ENCODE results near the gene ACSL5. TPM values are rescaled to one million over a fixed set of nuclear protein-coding genes. Genes with fewer than 3 reads are reported as not detected.

The ACSL5 gene
- total RNA-seq, 1 experiment from 2014 or later, result not detected

- H2BK15ac ChIP-seq (ENCODE audit: low read depth, low read length), result no peak overlapping the region
- no peak overlapping the region for H2BK120ac ChIP-seq (ENCODE audit: low read depth, low read length, poor library complexity, severe bottlenecking)
- no CpG with 5 or more reads among the region's 1 CpG for WGBS (ENCODE audit: extremely low coverage, insufficient read length, low lambda C conversion rate)
- no peak overlapping the region for H3K9ac ChIP-seq (ENCODE audit: extremely low read depth, insufficient read length, low read length)
- no peaks in the 10 kb centered on the region for H3K27me3 ChIP-seq (ENCODE audit: insufficient read depth, low read length)
- Mint-ChIP-seq H3K9me3 (no peaks in the 10 kb centered on the region), H3K27me3 (ENCODE audit: low read depth) (no peaks in the 10 kb centered on the region), H3K27ac (no peak overlapping the region), H3K4me3 (no peak overlapping the region), H3K4me1 (peaks cover 2 to 6% of the 10 kb centered on the region in 2 experiments), H3K36me3 (ENCODE audit: insufficient read depth in 1 of 3, low read depth in 3 of 3) (peaks cover 2 to 50% (median 41%) of the 10 kb centered on the region in 3 experiments; a peak in 5 of 7 replicates)
- H3K79me1 ChIP-seq (ENCODE audit: insufficient read depth, low read depth, low read length, poor library complexity, severe bottlenecking), result no peaks in the 10 kb centered on the region
- H3T11ph ChIP-seq (ENCODE audit: low read length), result no peak overlapping the region
- no peak overlapping the region for H4K5ac ChIP-seq (ENCODE audit: insufficient read length, low read depth, low read length)
- TF ChIP-seq, protein P1, sequence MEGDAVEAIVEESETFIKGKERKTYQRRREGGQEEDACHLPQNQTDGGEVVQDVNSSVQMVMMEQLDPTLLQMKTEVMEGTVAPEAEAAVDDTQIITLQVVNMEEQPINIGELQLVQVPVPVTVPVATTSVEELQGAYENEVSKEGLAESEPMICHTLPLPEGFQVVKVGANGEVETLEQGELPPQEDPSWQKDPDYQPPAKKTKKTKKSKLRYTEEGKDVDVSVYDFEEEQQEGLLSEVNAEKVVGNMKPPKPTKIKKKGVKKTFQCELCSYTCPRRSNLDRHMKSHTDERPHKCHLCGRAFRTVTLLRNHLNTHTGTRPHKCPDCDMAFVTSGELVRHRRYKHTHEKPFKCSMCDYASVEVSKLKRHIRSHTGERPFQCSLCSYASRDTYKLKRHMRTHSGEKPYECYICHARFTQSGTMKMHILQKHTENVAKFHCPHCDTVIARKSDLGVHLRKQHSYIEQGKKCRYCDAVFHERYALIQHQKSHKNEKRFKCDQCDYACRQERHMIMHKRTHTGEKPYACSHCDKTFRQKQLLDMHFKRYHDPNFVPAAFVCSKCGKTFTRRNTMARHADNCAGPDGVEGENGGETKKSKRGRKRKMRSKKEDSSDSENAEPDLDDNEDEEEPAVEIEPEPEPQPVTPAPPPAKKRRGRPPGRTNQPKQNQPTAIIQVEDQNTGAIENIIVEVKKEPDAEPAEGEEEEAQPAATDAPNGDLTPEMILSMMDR (conservative IDR thresholded peaks at IDR 0.05), result no peak
- H2AFZ ChIP-seq (ENCODE audit: low read length), result no peak overlapping the region
- peaks cover 5% of the 10 kb centered on the region for H3K23me2 ChIP-seq (ENCODE audit: insufficient read length, low read depth, low read length, poor library complexity, severe bottlenecking)
- no peak overlapping the region for H3K18ac ChIP-seq (ENCODE audit: insufficient read length, low read depth, low read length)
- no peak overlapping the region for H4K8ac ChIP-seq (replicated peaks; ENCODE audit: insufficient read length, low read depth, low read length)
- H3K56ac ChIP-seq (ENCODE audit: insufficient read length, low read depth, low read length), result no peak overlapping the region
- H2BK20ac ChIP-seq (ENCODE audit: low read depth, low read length, poor library complexity, severe bottlenecking), result no peak overlapping the region
- no peak overlapping the region for H3K4ac ChIP-seq (ENCODE audit: low read depth, low read length)
- H4K91ac ChIP-seq (ENCODE audit: insufficient read length, low read depth, low read length), result no peak overlapping the region
- no peaks in the 10 kb centered on the region for H4K20me1 ChIP-seq (ENCODE audit: control insufficient read depth, insufficient read depth, insufficient read length)
- DNase-seq, result no peak
- no peak overlapping the region for H3K27ac ChIP-seq (ENCODE audit: insufficient read length, low read depth, low read length)
- no peaks in the 10 kb centered on the region for H3K9me3 ChIP-seq (ENCODE audit: control insufficient read depth, low read depth, low read length)
- no peak overlapping the region for H2AK5ac ChIP-seq (ENCODE audit: insufficient read length, low read length)
- H2BK12ac ChIP-seq (ENCODE audit: insufficient read length, low read depth, low read length), result no peak overlapping the region
- H2BK5ac ChIP-seq (ENCODE audit: insufficient read length, low read length), result no peak overlapping the region
- no peak overlapping the region for H3K23ac ChIP-seq (ENCODE audit: insufficient read length, low read depth, low read length)
- H3K79me2 ChIP-seq (ENCODE audit: insufficient read depth, low read length), result peaks cover 1% of the 10 kb centered on the region; the same call in 1 of the 2 replicates
- H3K14ac ChIP-seq (ENCODE audit: insufficient read depth, low read length), result no peak overlapping the region
- no peak overlapping the region for H3K4me2 ChIP-seq (ENCODE audit: insufficient read depth, insufficient read length, low read length)
- H3K4me1 ChIP-seq (ENCODE audit: insufficient read depth, low read length), result no peaks in the 10 kb centered on the region
Observed at GRCh38 chr10:112441520-112441919, 67.6 kb downstream of the ACSL5 start.

Measured in H9 (cell line).